Right atrium auricular region (tissue), 2 donors: ENCODE measurements around the gene SFXN2. TPM values are rescaled to one million over a fixed set of nuclear protein-coding genes. Genes with fewer than 3 reads are reported as not detected.
A peak's percentile ranks its signal among the peaks of the same experiment; 100 is the strongest.
"Not testable (repeated sequence)": the region's sequence is repeated elsewhere in the genome, so short reads cannot be mapped to it uniquely, and the experiment has no call there.

Experiments used
- DNase-seq: peaks from one replicate; pipeline ENCODE4 v3.0.0-alpha.2; 2019; ENCODE audit warnings: low spot score
- H3K27ac ChIP-seq, 2 donors: fragments of 200-600 bp; sonication (generic); 1 replicate in 1 of 2; 2 replicates in 1 of 2; pipeline ENCODE4 v1.5.1; 2016 to 2019
- H3K27me3 ChIP-seq, 2 donors: fragments of 200-600 bp; sonication (generic); one replicate each; pipeline versions ENCODE4 v1.5.1 to v1.6.0; 2017 to 2019
- H3K36me3 ChIP-seq: fragments of 200-600 bp; sonication (generic); one replicate; pipeline ENCODE4 v1.5.1; 2016
- H3K4me1 ChIP-seq, 2 donors: fragments of 200-600 bp; sonication (generic); one replicate each; pipeline versions ENCODE4 v1.5.1 to v1.6.0; 2017 to 2019
- H3K4me3 ChIP-seq, 2 donors: fragments of 200-600 bp; sonication (generic); 1 replicate in 1 of 2; 2 replicates in 1 of 2; pipeline ENCODE4 v1.5.1; 2017 to 2019; ENCODE audit warnings: mild to moderate bottlenecking in 1 of 2, moderate library complexity in 1 of 2
- H3K9me3 ChIP-seq, 2 donors: fragments of 200-600 bp; sonication (generic); one replicate each; pipeline ENCODE4 v1.5.1; 2019
- CTCF ChIP-seq, 2 donors: fragments of 200-600 bp; sonication (generic); IDR thresholded peaks; one replicate each; pipeline ENCODE4 v1.5.1; 2019; ENCODE audit warnings: antibody characterized with exemption in 2 of 2
- total RNA-seq, 2 donors: library from RNA; depleted of rRNA; stranded (reverse); fragments of >200 nt; gene quantifications; one replicate each; pipeline ENCODE4 v1.1.0, GENCODE V29; 2016

Gene SFXN2
- 1 to 10 TPM in 1 of 2 donors, under 1 TPM in 1; 0.59 to 2.7 TPM for total RNA-seq

GRCh38 chr10:102714621-102715455, at the start of gene SFXN2:
SFXN2 (plus strand) TSS chr10:102714636; CDS start chr10:102726637, 12,001 bp downstream.
- Histone ChIP-seq H3K4me1 (peaks cover 0 to 38% of the 10 kb centered on the region in 2 donors), H3K36me3 (no peaks in the 10 kb centered on the region), H3K27ac (peak within 1 kb of the TSS; percentile 85 to 88), H3K4me3 (peak within 1 kb of the TSS; percentile 79 to 83), H3K27me3 (no peaks in the 10 kb centered on the region), H3K9me3 (no peaks in the 10 kb centered on the region)
- TF ChIP-seq CTCF (IDR thresholded peaks at IDR 0.05) = no peak
- peak; percentile 53 for DNase-seq

GRCh38 chr10:102665904-102666509, 48.4 kb upstream of the SFXN2 start:
- peaks cover 0 to 39% of the 10 kb centered on the region in 2 donors for H3K4me1 ChIP-seq
- H3K27me3 ChIP-seq = no peaks in the 10 kb centered on the region
- no peak for TF ChIP-seq CTCF (IDR thresholded peaks at IDR 0.05)

GRCh38 chr10:102667411-102667810, 47.0 kb upstream of the SFXN2 start:
- H3K9me3 ChIP-seq, DNase-seq: not testable (repeated sequence)

More at GRCh38 chr10:102665904-102666509, 48.4 kb upstream of the SFXN2 start:
- no peak overlapping the region for H3K4me3 ChIP-seq
- H3K9me3 ChIP-seq = no peaks in the 10 kb centered on the region
- H3K36me3 ChIP-seq = no peaks in the 10 kb centered on the region
- H3K27ac ChIP-seq = no peak overlapping the region
- no peak for DNase-seq

GRCh38 chr10:102668326-102669107, 45.9 kb upstream of the SFXN2 start:
- no peak for DNase-seq
- Histone ChIP-seq H3K27ac (peak overlapping the region; percentile 73 to 78), H3K9me3 (no peaks in the 10 kb centered on the region), H3K36me3 (no peaks in the 10 kb centered on the region), H3K27me3 (no peaks in the 10 kb centered on the region), H3K4me1 (peaks cover 0 to 50% of the 10 kb centered on the region in 2 donors), H3K4me3 (no peak overlapping the region)
- TF ChIP-seq CTCF (IDR thresholded peaks at IDR 0.05) = no peak

More at GRCh38 chr10:102667411-102667810, 47.0 kb upstream of the SFXN2 start:
- peaks cover 0 to 41% of the 10 kb centered on the region in 2 donors for H3K4me1 ChIP-seq
- not testable (repeated sequence) for H3K27me3 ChIP-seq, H3K27ac ChIP-seq, H3K36me3 ChIP-seq, H3K4me3 ChIP-seq

DNA sequence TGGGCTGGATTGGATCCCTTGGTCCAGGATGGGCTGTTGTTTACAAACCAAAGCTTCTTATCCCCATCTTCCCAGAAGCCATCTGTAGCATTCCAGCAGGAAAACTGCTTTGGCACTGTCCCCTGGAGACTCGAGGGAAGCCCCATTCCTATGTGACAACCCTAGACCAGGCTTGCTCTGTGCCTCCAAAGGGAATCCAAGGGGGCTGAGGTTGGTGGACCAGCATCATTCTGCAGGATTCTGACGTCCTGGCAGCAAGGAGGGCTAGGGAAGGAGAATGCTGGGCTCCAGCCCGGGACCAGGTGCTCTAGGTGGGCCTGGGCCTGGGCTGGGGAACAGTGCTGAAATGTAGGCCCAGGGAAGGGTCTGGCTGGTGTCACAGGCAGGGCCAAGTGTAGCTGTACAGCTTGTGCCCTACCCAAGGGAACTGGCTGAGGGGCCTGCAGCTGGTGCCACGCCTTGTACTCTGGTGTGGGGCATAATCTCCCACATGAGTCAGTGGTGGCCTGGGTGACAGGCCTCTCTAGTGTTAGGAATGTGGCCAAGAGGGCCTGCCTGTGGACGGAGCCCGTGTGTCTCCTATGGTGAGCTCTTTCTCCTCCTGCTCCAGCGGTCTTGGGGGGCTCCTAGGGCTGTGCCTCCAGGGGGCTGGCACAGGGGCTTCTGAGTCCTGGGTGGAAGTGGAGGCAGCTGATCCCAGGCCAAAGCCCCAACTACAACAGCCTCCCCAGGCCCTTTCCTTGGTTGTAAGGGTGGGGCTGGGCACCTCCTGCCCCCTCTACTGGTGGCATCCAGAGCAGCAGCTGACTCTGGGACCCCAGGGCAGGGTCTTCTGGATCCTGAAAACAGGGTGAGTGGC, 45.0 kb upstream of the SFXN2 start:
- Histone ChIP-seq H3K9me3 (no peaks in the 10 kb centered on the region), H3K4me3 (no peak overlapping the region), H3K4me1 (peaks cover 0 to 60% of the 10 kb centered on the region in 2 donors), H3K27me3 (no peaks in the 10 kb centered on the region), H3K27ac (peak overlapping the region; percentile 73 to 78), H3K36me3 (no peaks in the 10 kb centered on the region)
- peak in 1 of 2 donors; percentile 63 for TF ChIP-seq CTCF (IDR thresholded peaks at IDR 0.05)
- DNase-seq = peak; percentile 76
